ENCODE measurements around the gene DRICH1. TPM values are rescaled to one million over a fixed set of nuclear protein-coding genes. Genes with fewer than 3 reads are reported as not detected.
A peak's percentile ranks its signal among the peaks of the same experiment; 100 is the strongest.
"Not testable (repeated sequence)": the region's sequence is repeated elsewhere in the genome, so short reads cannot be mapped to it uniquely, and the experiment has no call there.

The DRICH1 gene
- total RNA-seq, 2 donors from 2014 or later = 0.35 to 0.79 TPM

DNA sequence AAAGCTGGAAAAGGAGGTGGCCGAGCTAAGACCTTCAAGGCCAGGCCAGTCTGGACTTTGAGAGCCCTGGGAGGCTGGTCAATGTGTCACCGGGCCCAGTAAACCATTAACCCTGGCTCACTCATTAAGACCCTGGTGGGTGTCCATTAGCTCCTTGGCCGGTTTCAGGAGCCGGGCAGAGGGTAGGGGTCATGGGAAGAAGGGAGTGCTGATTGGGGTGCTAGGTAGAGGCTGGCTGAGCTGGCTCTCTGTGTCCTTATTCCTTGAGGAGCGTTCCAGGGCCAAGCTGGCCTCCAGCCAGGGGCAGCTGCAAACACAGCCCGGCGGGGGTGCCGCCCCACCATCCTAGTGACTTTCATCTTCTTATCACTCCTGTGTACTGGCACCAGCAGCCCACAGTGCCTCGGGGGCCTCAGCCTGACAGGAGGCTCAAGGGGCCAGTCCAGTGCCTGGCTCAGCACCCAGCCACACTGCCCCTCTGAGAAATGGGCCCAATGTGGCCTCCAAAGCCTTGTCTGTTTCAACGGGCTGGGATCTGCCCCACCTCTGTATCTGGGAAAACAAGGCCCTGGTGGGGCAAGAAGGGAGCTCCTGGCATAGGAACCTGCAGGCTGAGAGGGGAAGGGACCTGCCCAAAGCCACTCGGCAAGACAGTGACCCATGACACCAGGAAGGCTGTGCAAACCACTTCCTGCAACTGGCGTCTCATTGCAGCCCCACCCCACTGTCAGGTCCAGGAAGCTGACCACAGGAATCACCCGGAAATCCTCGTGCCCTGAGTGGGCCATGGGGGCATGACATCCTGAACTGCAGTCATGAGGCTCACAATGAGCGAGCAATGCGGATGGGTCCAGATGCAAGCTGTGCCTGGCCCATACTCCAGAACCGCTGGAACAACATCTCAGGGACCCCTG, 43.6 kb upstream of the DRICH1 start:
- H3K9ac ChIP-seq (ENCODE audit: low read depth in 2 of 2, low read length in 2 of 2) = no peak overlapping the region
- H3K4me3 ChIP-seq = no peak overlapping the region
- H3K4me1 ChIP-seq = peaks cover 4% of the 10 kb centered on the region
- H3K9me3 ChIP-seq = no peaks in the 10 kb centered on the region
- no peaks in the 10 kb centered on the region for H3K36me3 ChIP-seq
- no peak overlapping the region for H3K27ac ChIP-seq
- peak; percentile 72 for DNase-seq
- TF ChIP-seq, protein P1, sequence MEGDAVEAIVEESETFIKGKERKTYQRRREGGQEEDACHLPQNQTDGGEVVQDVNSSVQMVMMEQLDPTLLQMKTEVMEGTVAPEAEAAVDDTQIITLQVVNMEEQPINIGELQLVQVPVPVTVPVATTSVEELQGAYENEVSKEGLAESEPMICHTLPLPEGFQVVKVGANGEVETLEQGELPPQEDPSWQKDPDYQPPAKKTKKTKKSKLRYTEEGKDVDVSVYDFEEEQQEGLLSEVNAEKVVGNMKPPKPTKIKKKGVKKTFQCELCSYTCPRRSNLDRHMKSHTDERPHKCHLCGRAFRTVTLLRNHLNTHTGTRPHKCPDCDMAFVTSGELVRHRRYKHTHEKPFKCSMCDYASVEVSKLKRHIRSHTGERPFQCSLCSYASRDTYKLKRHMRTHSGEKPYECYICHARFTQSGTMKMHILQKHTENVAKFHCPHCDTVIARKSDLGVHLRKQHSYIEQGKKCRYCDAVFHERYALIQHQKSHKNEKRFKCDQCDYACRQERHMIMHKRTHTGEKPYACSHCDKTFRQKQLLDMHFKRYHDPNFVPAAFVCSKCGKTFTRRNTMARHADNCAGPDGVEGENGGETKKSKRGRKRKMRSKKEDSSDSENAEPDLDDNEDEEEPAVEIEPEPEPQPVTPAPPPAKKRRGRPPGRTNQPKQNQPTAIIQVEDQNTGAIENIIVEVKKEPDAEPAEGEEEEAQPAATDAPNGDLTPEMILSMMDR (IDR thresholded peaks at IDR 0.05) = no peak
- H3K27me3 ChIP-seq = no peaks in the 10 kb centered on the region
- intact Hi-C loops (cut with DNase I) = loop anchor here (5.0 kb wide), 1 partner anchor 927 kb away; the partner anchor contains the start of gene GGT1

DNA sequence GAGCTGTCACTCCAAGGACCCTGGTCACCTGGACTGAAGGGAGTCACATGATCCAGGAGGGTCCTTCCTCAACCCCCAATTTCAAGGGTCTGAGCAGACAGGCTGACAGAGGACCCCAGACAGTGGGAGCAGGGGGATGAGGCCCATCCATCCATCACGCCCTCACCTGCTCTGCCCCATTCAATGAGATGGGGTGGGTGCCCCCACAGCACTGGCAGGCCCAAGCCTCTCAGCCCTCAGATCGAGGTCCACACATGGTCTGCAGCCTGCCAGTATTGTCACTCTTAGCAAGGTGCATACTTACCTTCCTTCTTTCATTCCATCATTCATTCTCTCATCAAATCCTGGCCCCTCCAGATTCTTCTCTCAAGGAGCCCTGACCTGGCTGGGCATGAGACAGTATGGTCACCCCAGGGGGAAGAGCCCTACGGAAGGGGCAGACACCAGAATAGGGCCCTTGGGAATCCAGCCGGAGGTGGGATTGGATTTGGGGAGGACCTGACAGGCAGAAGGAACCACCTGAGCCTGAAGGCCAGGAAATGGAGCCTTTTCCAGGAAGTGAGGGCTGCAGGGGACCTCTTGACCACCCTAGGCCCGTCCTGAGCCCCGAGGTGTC, 42.9 kb upstream of the DRICH1 start:
- not testable (repeated sequence) for DNase-seq; H3K27ac ChIP-seq; H3K27me3 ChIP-seq; H3K36me3 ChIP-seq; H3K4me3 ChIP-seq; H3K9ac ChIP-seq (ENCODE audit: low read depth in 2 of 2, low read length in 2 of 2); H3K9me3 ChIP-seq; H3K4me1 ChIP-seq
- intact Hi-C loops (cut with DNase I) = loop anchor here (5.0 kb wide), 1 partner anchor 927 kb away; the partner anchor contains the start of gene GGT1

DNA sequence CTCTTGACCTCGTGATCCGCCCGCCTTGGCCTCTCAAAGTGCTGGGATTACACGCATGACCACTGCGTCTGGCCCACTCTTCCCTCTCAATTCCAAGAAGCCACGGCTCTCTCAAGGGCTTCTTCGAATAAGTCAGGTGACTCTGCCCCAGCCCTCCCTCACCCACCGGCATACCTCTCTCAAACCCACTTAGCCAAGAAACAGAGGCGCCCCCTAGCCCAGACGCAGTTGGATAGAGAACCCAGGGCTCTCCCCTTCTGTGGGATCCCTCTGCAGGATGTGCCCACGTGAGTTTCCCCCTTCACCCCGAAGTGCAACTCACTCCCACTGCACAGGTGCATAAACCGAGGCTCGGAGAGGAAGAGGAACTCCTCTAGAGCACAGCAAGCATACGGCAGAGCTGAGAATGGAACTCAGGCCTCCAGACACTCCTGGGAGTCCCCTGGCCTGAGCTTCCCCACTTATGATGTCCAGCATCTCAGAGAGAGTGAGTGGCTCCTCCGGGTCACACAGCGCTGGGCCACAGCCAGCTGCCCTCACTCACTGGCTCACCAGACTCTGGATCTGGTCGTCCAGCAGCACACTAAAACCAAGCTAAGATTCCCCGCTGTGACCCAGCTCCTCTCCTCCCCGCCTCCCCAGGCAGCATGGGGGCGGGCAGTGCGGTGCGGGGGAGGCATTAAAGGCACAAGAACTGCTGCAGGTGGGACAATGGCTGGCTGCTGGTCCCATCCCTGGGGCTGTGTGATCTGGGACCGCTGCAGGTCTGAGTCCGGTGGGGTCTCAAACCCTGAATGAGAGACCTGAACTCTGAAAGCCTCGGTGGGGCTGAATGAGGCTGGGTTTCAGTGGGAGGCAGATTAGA, 41.9 kb upstream of the DRICH1 start:
- no peaks in the 10 kb centered on the region for H3K9me3 ChIP-seq
- intact Hi-C loops (cut with DNase I) = no loop called here
- H3K27ac ChIP-seq = no peak overlapping the region
- TF ChIP-seq, protein P1 (IDR thresholded peaks at IDR 0.05) = no peak
- H3K4me1 ChIP-seq = peaks cover 4% of the 10 kb centered on the region
- no peaks in the 10 kb centered on the region for H3K36me3 ChIP-seq
- no peaks in the 10 kb centered on the region for H3K27me3 ChIP-seq
- DNase-seq = no peak
- no peak overlapping the region for H3K9ac ChIP-seq (ENCODE audit: low read depth in 2 of 2, low read length in 2 of 2)
- no peak overlapping the region for H3K4me3 ChIP-seq

DNA sequence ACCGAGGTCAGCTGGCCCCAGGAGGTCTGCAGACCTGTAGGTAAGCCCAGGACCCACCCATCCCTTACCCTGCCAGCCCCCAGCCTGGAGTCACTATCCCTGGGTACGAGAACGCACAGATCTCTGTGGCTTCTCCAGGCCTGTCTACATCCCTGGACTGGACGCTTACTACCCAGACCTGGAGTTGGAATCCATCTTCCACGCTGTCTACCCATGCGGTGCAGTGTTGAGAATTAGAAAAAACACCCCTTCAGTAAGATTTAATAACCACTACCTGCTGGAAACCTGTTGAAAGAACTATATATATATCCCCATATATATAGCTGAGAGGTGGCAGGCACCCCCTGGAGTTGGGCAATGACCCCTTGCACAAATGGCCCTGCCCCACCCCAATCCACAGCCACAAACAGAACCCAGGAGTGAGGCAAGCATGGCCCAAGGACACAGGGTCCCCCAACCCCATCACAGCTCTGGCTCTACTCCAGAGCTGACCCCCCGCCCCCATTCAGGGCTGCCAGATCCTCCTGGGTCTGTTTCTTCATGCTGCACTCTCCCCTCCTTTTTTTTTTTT, 41.0 kb upstream of the DRICH1 start:
- Histone ChIP-seq H3K27ac (no peak overlapping the region), H3K27me3 (no peaks in the 10 kb centered on the region), H3K36me3 (no peaks in the 10 kb centered on the region), H3K4me1 (peaks cover 4% of the 10 kb centered on the region), H3K4me3 (no peak overlapping the region), H3K9ac (ENCODE audit: low read depth in 2 of 2, low read length in 2 of 2) (no peak overlapping the region), H3K9me3 (no peaks in the 10 kb centered on the region)
- intact Hi-C loops (cut with DNase I) = no loop called here
- TF ChIP-seq, protein P1 (IDR thresholded peaks at IDR 0.05) = no peak
- no peak for DNase-seq

DNA sequence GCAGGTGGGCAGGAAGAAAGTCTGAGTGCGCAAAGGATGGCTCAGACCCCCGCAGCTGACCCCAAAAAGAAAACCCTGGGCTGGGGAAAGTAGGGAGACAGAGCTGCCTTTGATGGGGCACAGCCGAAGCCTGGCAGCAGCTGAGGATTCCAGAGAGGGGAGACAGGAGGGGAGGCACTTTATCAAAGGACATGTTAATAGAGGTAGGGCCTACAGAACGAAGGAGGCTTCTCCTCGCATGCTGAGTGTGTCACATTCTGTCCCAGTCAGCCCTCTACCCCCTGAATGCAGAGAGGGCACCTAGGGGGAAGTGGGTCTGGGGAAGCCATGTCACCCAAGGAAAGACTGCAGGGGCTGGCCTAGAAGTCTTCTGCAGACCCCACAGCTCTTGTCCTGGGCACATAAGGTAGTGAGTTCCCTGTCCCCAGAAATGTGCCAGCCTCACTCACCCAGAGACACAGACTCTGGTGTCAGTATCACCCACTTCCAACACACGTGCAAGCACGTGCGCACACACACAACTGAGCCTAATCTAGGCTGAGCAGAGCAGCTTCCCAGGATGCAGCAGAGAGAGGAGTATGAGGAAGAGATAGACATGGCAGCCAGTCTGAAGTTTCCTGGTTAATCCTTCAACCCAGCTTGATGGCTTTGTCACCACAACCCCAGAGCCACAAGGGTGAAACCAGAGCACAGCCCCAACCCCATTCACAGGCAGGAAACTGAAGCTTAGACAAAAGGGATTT, 40.4 kb upstream of the DRICH1 start:
- intact Hi-C loops (cut with DNase I); H3K27me3 ChIP-seq; H3K4me3 ChIP-seq; DNase-seq; H3K9me3 ChIP-seq; H3K36me3 ChIP-seq; H3K9ac ChIP-seq (ENCODE audit: low read depth in 2 of 2, low read length in 2 of 2); H3K27ac ChIP-seq; H3K4me1 ChIP-seq: not testable (repeated sequence)

DNA sequence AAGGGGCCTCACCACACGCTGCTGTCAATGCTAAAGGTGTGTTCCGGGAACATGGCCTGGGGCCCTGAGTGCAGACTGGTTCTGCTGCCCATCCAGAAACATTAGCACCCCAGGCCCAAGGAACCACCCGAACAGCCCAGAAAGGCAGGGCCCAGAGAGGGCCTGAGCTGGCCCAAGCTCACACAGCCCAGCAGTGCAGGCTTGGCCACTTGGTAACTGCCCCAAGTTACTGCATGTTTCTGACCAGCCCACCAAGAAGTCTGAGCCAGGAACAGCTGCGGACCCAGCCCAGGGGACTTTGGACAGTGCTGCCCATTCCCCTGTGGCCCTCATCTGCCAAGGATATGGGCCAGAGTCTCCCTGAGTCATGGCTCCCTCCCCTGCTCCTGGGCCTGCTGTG, 39.3 kb upstream of the DRICH1 start:
- H3K4me3 ChIP-seq; H3K27me3 ChIP-seq; H3K4me1 ChIP-seq; H3K9me3 ChIP-seq; intact Hi-C loops (cut with DNase I); H3K9ac ChIP-seq (ENCODE audit: low read depth in 2 of 2, low read length in 2 of 2); H3K27ac ChIP-seq; H3K36me3 ChIP-seq; DNase-seq: not testable (repeated sequence)
